Lower lobe of right lung (tissue), 2 donors: ENCODE results near the gene JAKMIP1. TPM values are rescaled to one million over a fixed set of nuclear protein-coding genes. Genes with fewer than 3 reads are reported as not detected.
A peak's percentile ranks its signal among the peaks of the same experiment; 100 is the strongest.

Source experiments
- ATAC-seq, 2 donors: fragments of 200-7000 bp; cut with Tn5 transposase; one replicate each; pipeline ENCODE4 v1.9.1; 2020 to 2022; ENCODE audit warnings: mild to moderate bottlenecking in 2 of 2, moderate library complexity in 2 of 2
- DNase-seq: peaks from one replicate; pipeline ENCODE4 v3.0.0-alpha.2; 2020
- H3K27ac ChIP-seq: fragments of 200-600 bp; one replicate; pipeline ENCODE4 v1.8.0; 2022
- H3K27me3 ChIP-seq: fragments of 200-600 bp; one replicate; pipeline ENCODE4 v1.8.0; 2022; ENCODE audit warnings: low read depth
- H3K36me3 ChIP-seq: fragments of 200-600 bp; one replicate; pipeline ENCODE4 v1.8.0; 2022; ENCODE audit warnings: mild to moderate bottlenecking
- H3K4me1 ChIP-seq: fragments of 200-600 bp; one replicate; pipeline ENCODE4 v1.8.0; 2022
- H3K4me3 ChIP-seq: fragments of 200-600 bp; one replicate; pipeline ENCODE4 v1.8.0; 2022; ENCODE audit warnings: mild to moderate bottlenecking
- H3K9me3 ChIP-seq: fragments of 200-600 bp; one replicate; pipeline ENCODE4 v1.8.0; 2022
- CTCF ChIP-seq: fragments of 200-600 bp; IDR thresholded peaks from one replicate; pipeline ENCODE4 v1.8.0; 2022; ENCODE audit warnings: antibody characterized with exemption, mild to moderate bottlenecking
- intact Hi-C: fragments of 100-400 bp; cut with DNase I; formaldehyde crosslinking; loops from one replicate; pipeline ENCODE4 v1.11.0; 2022
- total RNA-seq: library from RNA; stranded (reverse); fragmentation: NEBNext Ultra II Directional; extraction: Animal tissue kit (Norgen Biotek cat#: 25700); gene quantifications from one replicate; pipeline ENCODE4 v1.2.1, GENCODE V29; 2021
- donor health status: DM: no; HTN: yes; CAD: no; lungs with severe emphysema.

The JAKMIP1 gene
- total RNA-seq, 1 donor from 2014 or later, result 0.65 TPM

DNA sequence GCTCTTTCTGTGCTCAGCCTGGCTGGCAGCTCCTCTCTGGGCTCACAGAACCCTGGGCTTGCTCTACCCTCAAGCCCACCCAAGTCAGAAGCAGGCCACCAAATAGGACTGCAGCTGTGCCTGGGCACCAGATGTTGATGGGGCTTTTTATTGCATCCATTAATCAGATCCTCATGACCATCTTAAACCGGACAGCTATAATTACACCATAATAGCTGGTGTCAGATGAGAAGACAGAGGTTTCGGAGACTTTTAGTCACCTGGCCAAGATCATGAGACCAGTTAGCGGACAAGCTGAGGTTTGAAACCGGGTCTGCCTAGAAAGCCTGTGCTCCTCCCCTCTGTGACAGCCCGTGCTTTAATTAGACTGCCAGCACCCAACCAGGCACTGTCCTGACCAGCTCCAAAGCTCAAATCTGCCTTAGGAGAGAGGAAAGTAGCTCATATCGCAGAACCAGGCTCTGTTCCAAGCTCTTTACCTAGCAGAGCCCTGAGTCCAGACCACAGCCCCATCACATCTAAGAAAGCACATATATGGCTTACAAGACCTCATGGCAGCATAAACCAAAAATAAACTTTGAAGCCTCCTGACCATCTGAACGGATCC, 88.9 kb downstream of the JAKMIP1 start:
- ATAC-seq (no peak), DNase-seq (no peak)
- no peak for TF ChIP-seq CTCF
- Histone ChIP-seq H3K4me1 (no peaks in the 10 kb centered on the region), H3K4me3 (no peak overlapping the region), H3K27ac (no peak overlapping the region), H3K9me3 (no peaks in the 10 kb centered on the region), H3K27me3 (no peaks in the 10 kb centered on the region), H3K36me3 (no peaks in the 10 kb centered on the region)
- intact Hi-C loops, result no loop called here

DNA sequence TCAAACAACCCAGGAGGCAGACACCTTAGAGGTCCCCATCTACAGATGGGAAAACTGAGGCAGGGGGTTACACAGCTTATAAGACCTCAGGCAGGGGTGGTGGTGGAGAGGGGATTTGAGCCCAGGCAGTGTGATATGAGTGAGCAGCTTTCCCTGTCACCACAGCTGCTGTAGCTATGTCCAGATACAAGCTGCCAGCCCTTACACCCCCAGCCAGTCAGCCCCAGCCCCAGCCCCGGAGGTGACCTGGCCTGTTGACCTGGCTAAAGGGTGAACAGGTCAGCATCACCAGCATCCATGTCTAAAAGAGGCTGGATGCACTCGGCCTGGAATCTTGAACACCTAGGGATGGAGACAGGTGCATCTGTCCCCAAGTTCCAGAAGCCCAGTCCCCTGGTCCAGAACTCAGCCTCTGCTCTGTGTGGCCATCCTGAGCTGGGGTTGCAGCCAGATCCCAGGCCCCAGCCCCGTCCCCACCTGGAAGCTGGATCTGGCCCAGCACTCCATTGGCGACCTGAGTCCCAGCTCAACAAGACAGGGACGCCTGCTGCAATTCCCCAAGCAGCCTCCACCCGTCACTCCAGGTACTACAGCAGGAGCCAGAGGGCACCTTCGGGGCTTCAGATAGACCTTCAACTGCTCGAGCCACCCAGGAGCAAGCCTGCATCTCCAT, 89.5 kb downstream of the JAKMIP1 start:
- no peak for ATAC-seq
- Histone ChIP-seq H3K4me3 (no peak overlapping the region), H3K9me3 (no peaks in the 10 kb centered on the region), H3K27me3 (peaks cover 6% of the 10 kb centered on the region), H3K27ac (no peak overlapping the region), H3K4me1 (no peaks in the 10 kb centered on the region), H3K36me3 (no peaks in the 10 kb centered on the region)
- DNase-seq, result no peak
- intact Hi-C loops, result no loop called here
- TF ChIP-seq CTCF, result no peak

GRCh38 chr4:6109842-6110560, 90.3 kb downstream of the JAKMIP1 start:
- peak; percentile 26 for TF ChIP-seq CTCF
- peaks cover 7% of the 10 kb centered on the region for H3K27me3 ChIP-seq
- ATAC-seq (peak in 1 of 2 donors; percentile 44), DNase-seq (no peak)
- no peak overlapping the region for H3K27ac ChIP-seq
- no peak overlapping the region for H3K4me3 ChIP-seq
- no peaks in the 10 kb centered on the region for H3K9me3 ChIP-seq
- H3K4me1 ChIP-seq, result no peaks in the 10 kb centered on the region
- H3K36me3 ChIP-seq, result no peaks in the 10 kb centered on the region
- intact Hi-C loops, result no loop called here

GRCh38 chr4:6107886-6108285, 92.5 kb downstream of the JAKMIP1 start:
- DNase-seq (no peak), ATAC-seq (no peak)
- Histone ChIP-seq H3K9me3 (no peaks in the 10 kb centered on the region), H3K4me3 (no peak overlapping the region), H3K4me1 (no peaks in the 10 kb centered on the region), H3K27me3 (peaks cover 7% of the 10 kb centered on the region), H3K27ac (no peak overlapping the region), H3K36me3 (no peaks in the 10 kb centered on the region)
- TF ChIP-seq CTCF, result no peak
- intact Hi-C loops, result no loop called here

DNA sequence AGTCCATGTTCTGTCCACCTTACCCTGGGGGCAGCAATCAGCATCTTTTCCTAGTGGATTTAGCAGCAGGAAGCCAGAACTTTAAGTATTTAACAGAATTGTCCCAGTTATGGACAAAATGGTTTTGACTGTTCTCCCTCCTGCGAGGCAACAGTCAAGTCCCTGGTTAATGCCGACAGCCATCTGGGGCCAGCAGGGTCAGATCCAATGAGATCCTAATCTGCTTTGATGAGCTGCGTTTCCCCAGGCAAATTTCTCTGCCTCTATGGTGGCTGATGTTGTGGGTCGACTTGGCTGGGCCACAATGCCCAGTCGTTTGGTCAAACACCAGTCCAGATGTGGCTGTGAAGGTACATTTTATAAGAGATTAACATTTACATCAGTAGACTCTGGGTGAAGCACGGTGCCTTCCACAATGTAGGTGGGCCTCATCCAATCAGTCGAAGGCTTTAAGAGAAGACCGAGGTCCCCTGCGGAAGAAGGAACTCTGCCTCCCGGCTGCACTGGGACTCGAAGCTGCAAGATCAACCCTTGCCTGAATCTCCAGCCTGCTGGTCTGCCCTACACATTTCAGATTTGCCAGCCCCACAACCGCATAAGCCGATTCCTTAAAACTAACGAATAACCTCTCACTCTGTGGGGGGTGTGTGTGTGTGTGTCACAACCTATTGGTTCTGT, 93.1 kb downstream of the JAKMIP1 start:
- intact Hi-C loops, result no loop called here
- ATAC-seq (no peak), DNase-seq (no peak)
- H3K27me3 ChIP-seq, result peaks cover 7% of the 10 kb centered on the region
- no peaks in the 10 kb centered on the region for H3K36me3 ChIP-seq
- no peak overlapping the region for H3K27ac ChIP-seq
- H3K4me3 ChIP-seq, result no peak overlapping the region
- no peaks in the 10 kb centered on the region for H3K9me3 ChIP-seq
- no peaks in the 10 kb centered on the region for H3K4me1 ChIP-seq
- no peak for TF ChIP-seq CTCF
